ENCODE measurements around the gene PSEN1. TPM values are rescaled to one million over a fixed set of nuclear protein-coding genes. Genes with fewer than 3 reads are reported as not detected.

The PSEN1 gene
- total RNA-seq, 1 experiment from 2014 or later, result 68.3 TPM

- CTCF ChIA-PET, result interaction anchor here (1.2 kb wide), 1 partner anchor 57 kb away, joined by 4 read pairs; no protein-coding TSS in a partner anchor
- no peaks in the 10 kb centered on the region for H3K36me3 Mint-ChIP-seq (ENCODE audit: insufficient read depth, unreplicated experiment)
- no peak for TF ChIP-seq CTCF (IDR thresholded peaks at IDR 0.05; ENCODE audit: unreplicated experiment)
- no peaks in the 10 kb centered on the region for H3K9me3 Mint-ChIP-seq (ENCODE audit: low read depth, unreplicated experiment)
- peak overlapping the region; percentile 60 for H3K4me3 Mint-ChIP-seq (ENCODE audit: low read depth, unreplicated experiment)
- DNase-seq, result peak; percentile 38
- H3K27ac Mint-ChIP-seq (ENCODE audit: unreplicated experiment), result no peak overlapping the region
- H3K27me3 Mint-ChIP-seq (ENCODE audit: unreplicated experiment), result peaks cover 92% of the 10 kb centered on the region
- no TSS peak for BruUV-seq (replicated peaks)
- intact Hi-C loops (cut with micrococcal nuclease; ENCODE audit: unreplicated experiment), result no loop called here
- H3K4me1 Mint-ChIP-seq (ENCODE audit: low read depth, unreplicated experiment), result peaks cover 41% of the 10 kb centered on the region
Measured at GRCh38 chr14:73238424-73238852, 102.1 kb downstream of the PSEN1 start.

GRCh38 chr14:73238941-73239340 is 102.6 kb downstream of the PSEN1 start:
- intact Hi-C loops (cut with micrococcal nuclease; ENCODE audit: unreplicated experiment), result no loop called here
- peaks cover 37% of the 10 kb centered on the region for H3K4me1 Mint-ChIP-seq (ENCODE audit: low read depth, unreplicated experiment)
- CTCF ChIA-PET, result interaction anchor here (1.2 kb wide), 1 partner anchor 57 kb away, joined by 4 read pairs; no protein-coding TSS in a partner anchor
- peak overlapping the region; percentile 45 for H3K4me3 Mint-ChIP-seq (ENCODE audit: low read depth, unreplicated experiment)
- H3K27ac Mint-ChIP-seq (ENCODE audit: unreplicated experiment), result no peak overlapping the region
- peaks cover 92% of the 10 kb centered on the region for H3K27me3 Mint-ChIP-seq (ENCODE audit: unreplicated experiment)
- DNase-seq, result no peak
- no peak for TF ChIP-seq CTCF (IDR thresholded peaks at IDR 0.05; ENCODE audit: unreplicated experiment)
- no peaks in the 10 kb centered on the region for H3K9me3 Mint-ChIP-seq (ENCODE audit: low read depth, unreplicated experiment)
- BruUV-seq (replicated peaks), result no TSS peak
- no peaks in the 10 kb centered on the region for H3K36me3 Mint-ChIP-seq (ENCODE audit: insufficient read depth, unreplicated experiment)

- peaks cover 36% of the 10 kb centered on the region for H3K4me1 Mint-ChIP-seq (ENCODE audit: low read depth, unreplicated experiment)
- CTCF ChIA-PET, result interaction anchor here (1.6 kb wide), 1 partner anchor 8 kb away, joined by 3 read pairs; no protein-coding TSS in a partner anchor
Measured at GRCh38 chr14:73239393-73240241, 103.3 kb downstream of the PSEN1 start.

More at GRCh38 chr14:73239393-73240241, 103.3 kb downstream of the PSEN1 start:
- Mint-ChIP-seq H3K36me3 (ENCODE audit: insufficient read depth, unreplicated experiment) (no peaks in the 10 kb centered on the region), H3K27ac (ENCODE audit: unreplicated experiment) (no peak overlapping the region), H3K9me3 (ENCODE audit: low read depth, unreplicated experiment) (no peaks in the 10 kb centered on the region), H3K4me3 (ENCODE audit: low read depth, unreplicated experiment) (peak overlapping the region; percentile 45), H3K27me3 (ENCODE audit: unreplicated experiment) (peaks cover 86% of the 10 kb centered on the region)
- no peak for DNase-seq
- no peak for TF ChIP-seq CTCF (IDR thresholded peaks at IDR 0.05; ENCODE audit: unreplicated experiment)
- intact Hi-C loops (cut with micrococcal nuclease; ENCODE audit: unreplicated experiment), result no loop called here
- BruUV-seq (replicated peaks), result no TSS peak

Measured in Calu3 (cell line).